Uterus (tissue), 4 donors: ENCODE results near the gene GATA3. TPM values are rescaled to one million over a fixed set of nuclear protein-coding genes. Genes with fewer than 3 reads are reported as not detected.

ENCODE experiments used
- DNase-seq, 2 donors: peaks; one replicate each; pipeline ENCODE4 v3.0.0-alpha.2; 2019 to 2020
- H3K27ac ChIP-seq, 2 donors: fragments of 200-600 bp; sonication (generic); 1 replicate in 1 of 2; 2 replicates in 1 of 2; pipeline ENCODE4 v1.5.1; 2016 to 2018
- H3K27me3 ChIP-seq, 2 donors: fragments of 200-600 bp; sonication (generic); one replicate each; pipeline ENCODE4 v1.5.1; 2018 to 2019; ENCODE audit warnings: control low read depth in 1 of 2
- H3K36me3 ChIP-seq, 2 donors: fragments of 200-600 bp; sonication (generic); one replicate each; pipeline ENCODE4 v1.5.1; 2019; ENCODE audit warnings: control low read depth in 1 of 2
- H3K4me1 ChIP-seq, 2 donors: fragments of 200-600 bp; sonication (generic); one replicate each; pipeline ENCODE4 v1.5.1; 2018 to 2019; ENCODE audit warnings: control low read depth in 1 of 2
- H3K4me3 ChIP-seq, 2 donors: fragments of 200-600 bp; sonication (generic); 1 replicate in 1 of 2; 2 replicates in 1 of 2; pipeline ENCODE4 v1.5.1; 2018 to 2019; ENCODE audit warnings: mild to moderate bottlenecking in 1 of 2
- H3K9me3 ChIP-seq, 2 donors: fragments of 200-600 bp; sonication (generic); one replicate each; pipeline ENCODE4 v1.5.1; 2019; ENCODE audit warnings: control low read depth in 1 of 2
- POLR2A ChIP-seq, 2 donors: fragments of 450-650 bp; IDR thresholded peaks; one replicate each; pipeline ENCODE4 v1.6.1; 2016; ENCODE audit warnings: antibody characterized with exemption in 2 of 2, mild to moderate bottlenecking in 1 of 2, moderate library complexity in 1 of 2
- intact Hi-C: fragments of 100-400 bp; cut with DNase I; formaldehyde crosslinking; loops from one replicate; pipeline ENCODE4 v1.15.1; 2023; ENCODE audit warnings: low total_unique reads
- total RNA-seq, 4 donors: library from RNA; depleted of rRNA in 3 of 4; stranded (reverse); fragments of >200 nt in 3 of 4; gene quantifications; one replicate each; pipeline versions ENCODE4 v1.1.0 to v1.2.4, GENCODE V29; 2014 to 2023
- TF ChIP-seq, protein P1 (sequence below), 4 experiments: fragments of 200-600 bp in 2 of 4; fragments of 450-650 bp in 2 of 4; sonication (generic) in 2 of 4; IDR thresholded peaks; one replicate each; pipeline ENCODE4 v1.5.1; 2016 to 2019; ENCODE audit warnings: antibody characterized with exemption in 4 of 4, mild to moderate bottlenecking in 2 of 4, moderate library complexity in 1 of 4
- donor health status: DM: yes; HTN: yes; CAD: no.

Gene GATA3
- total RNA-seq, 4 donors from 2014 or later, result 0.28 to 2.1 TPM; not detected in 2

DNA sequence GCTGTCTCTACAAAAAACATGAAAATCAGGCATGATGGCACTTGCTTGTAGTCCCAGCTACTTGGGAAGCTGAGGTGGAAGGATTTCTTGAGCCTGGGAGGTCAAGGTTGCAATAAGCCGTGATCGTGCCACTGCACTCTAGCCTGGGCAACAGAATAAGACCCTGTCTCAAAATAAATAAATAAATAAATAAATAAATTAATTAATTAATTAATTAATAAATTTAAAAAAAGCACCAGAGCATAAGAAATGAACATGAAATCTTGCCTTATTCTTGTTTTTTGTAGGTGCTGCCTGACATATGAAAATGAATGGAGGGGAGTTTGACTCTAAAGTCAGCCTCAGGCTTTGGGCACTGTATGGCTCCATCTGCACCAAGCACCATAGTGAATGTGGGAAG lies 69.9 kb downstream of the GATA3 start:
- intact Hi-C loops, result no loop called here
- no peak for DNase-seq
- Histone ChIP-seq H3K27ac (no peak overlapping the region), H3K9me3 (no peaks in the 10 kb centered on the region), H3K36me3 (no peaks in the 10 kb centered on the region), H3K4me1 (no peaks in the 10 kb centered on the region), H3K27me3 (no peaks in the 10 kb centered on the region), H3K4me3 (no peak overlapping the region)
- no peak for TF ChIP-seq POLR2A (IDR thresholded peaks at IDR 0.05)
- TF ChIP-seq, protein P1, sequence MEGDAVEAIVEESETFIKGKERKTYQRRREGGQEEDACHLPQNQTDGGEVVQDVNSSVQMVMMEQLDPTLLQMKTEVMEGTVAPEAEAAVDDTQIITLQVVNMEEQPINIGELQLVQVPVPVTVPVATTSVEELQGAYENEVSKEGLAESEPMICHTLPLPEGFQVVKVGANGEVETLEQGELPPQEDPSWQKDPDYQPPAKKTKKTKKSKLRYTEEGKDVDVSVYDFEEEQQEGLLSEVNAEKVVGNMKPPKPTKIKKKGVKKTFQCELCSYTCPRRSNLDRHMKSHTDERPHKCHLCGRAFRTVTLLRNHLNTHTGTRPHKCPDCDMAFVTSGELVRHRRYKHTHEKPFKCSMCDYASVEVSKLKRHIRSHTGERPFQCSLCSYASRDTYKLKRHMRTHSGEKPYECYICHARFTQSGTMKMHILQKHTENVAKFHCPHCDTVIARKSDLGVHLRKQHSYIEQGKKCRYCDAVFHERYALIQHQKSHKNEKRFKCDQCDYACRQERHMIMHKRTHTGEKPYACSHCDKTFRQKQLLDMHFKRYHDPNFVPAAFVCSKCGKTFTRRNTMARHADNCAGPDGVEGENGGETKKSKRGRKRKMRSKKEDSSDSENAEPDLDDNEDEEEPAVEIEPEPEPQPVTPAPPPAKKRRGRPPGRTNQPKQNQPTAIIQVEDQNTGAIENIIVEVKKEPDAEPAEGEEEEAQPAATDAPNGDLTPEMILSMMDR (IDR thresholded peaks at IDR 0.05), result no peak

Other genes starting within 250 kb of the GATA3 start
- 10 to 100 TPM in 1 of 4 donors, 1 to 10 TPM in 3; 2.9 to 17.5 (median 5.1) TPM for gene TAF3, start 236.2 kb upstream of the GATA3 start, total RNA-seq